ENCODE results near the gene NMUR1.

Gene NMUR1

GRCh38 chr2:231527091-231527395, 3.2 kb downstream of the NMUR1 start:
- no peak for DNase-seq

DNA sequence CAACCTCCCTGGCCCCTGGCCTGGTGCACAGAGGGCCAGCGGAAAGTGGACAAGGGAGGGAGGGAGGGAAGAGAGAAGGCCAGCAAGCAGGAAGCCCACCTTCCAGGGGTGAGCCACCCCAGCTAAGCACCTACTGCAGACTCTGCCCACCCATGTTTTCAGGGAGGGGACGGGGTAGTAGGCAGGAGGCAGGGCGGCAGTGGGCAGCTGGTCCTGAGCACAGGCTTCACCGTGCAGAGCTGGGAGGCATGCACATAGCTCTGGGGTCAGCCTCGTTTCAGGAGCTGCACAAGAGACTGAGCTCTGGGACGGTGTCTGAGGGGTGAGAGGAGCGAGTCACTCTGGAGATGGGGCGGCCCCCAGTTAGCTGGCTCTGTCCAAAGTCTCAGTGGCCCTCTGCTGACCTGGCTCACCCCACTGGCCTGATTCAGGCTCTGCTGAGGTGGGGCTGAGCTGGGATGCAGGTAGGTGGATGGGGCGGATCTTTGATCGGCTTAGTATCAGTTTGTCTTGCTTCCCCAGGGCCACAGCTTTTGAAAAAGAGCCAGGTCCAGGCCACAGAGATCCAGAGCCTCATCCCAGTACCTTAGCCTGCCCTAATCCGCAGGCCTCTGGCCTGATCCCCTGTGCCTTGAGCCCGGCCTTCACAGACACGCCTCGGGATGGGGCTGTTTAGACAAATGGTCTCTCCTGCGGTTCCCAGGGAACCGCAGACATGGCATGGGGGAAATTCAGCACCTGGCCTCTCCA, 3.7 kb downstream of the NMUR1 start:
- no peak for DNase-seq

DNA sequence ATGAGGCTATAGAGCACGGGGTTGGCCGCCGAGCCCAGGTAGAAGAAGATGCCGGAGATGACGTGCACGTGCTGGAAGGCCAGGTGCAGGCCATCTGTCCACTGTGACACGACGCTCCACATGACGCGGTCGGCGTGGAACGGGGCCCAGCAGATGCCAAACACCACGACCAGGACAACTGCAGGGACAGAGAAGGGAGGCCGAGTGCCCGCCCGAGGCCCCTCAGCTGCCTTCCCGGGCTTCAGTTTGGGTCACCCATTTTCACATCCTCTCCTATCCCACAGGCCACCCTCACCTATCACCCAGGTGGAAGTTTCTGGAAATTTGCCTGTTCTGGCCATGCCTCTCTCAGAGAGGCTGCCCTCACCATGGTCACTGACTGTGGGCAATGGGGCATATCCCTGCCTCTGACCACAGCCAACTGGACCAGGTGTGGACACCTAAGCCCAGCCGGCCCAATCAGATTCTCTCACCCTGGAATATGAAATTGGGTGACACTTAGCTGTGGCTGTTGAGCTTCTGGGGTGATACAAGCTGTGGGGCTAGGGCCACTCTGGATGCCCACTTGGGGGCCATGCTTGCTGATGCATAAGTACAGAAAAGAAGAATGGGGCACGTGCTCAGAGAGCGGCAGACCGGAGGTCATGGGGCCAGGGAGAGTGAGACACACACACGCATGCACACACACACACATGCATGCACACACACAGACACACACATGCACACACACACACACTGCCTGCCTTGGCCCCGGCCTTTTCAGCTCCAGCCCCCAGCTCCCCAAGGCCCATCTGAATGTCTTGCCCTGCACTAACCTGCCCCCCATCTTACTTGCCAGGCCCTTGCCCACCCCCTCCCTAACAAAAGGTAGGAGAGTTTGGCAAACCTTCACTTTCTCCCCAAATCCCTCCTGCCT, 4.7 kb downstream of the NMUR1 start:
- DNase-seq: no peak

GRCh38 chr2:231524477-231525247, 5.6 kb downstream of the NMUR1 start:
- DNase-seq: no peak

GRCh38 chr2:231523451-231524285, 6.6 kb downstream of the NMUR1 start:
- DNase-seq: no peak

DNA sequence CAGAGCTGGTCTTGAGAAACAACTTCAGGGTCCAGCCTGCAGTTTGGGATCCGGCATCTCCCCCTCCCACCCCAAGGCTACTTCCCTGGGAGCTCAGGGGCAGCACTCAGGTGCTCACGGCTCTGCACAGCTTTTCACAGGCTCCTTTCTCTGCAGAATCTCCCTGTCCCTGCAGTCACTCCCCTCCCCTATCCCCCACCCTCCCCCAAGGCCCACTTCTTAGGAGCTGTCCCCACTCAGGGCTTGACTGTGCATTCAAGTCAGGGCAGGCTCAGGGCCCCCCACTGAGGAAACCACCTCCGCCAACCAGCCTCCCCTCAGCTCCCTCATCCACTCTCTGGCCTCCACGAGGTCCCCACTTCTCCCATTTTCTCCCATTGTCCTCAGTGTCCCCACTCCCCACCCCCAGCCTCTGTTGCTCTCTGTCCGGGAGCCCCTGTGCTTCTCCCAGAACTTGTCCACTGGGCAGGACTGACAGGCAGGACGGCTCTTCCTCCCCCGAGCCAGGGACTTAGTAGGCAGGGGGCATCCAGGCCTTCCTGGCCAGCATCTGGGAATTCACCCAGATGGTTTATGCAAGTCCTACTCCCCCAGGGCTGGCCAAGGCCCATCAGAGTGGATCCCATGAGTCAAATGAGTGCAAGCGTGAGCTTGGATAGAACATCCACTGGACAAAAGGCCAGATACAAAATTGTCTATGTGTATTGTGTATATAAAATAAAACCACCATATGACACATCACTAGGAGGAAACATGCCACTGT, 7.6 kb downstream of the NMUR1 start:
- peak in 11 of 51 donors; percentile 14 to 42 (median 25) for DNase-seq

- DNase-seq: no peak
These were observed 8.8 kb downstream of the NMUR1 start for GRCh38 chr2:231521443-231521842.

GRCh38 chr2:231519975-231520555, 10.2 kb downstream of the NMUR1 start:
- no peak for DNase-seq

DNA sequence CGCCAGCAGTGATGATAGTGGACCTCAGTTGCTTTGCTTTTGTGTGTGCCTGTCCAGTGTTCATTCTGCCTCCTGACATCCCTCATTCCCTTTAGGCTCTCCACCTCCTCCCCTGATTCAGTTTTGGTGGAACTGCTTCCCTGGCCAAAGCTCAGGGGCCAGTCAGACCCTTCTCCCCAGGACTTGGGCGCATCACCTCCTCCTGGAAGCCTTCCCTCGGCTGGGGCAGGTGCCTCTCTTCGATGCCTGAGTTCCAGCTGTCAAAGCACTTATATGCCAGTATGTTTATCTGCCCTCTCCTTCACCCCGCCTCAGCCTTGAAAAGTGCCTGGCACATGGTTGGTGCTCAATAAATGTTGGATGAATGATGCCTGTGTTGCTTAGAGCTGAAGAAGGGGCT, 11.5 kb downstream of the NMUR1 start:
- no peak for DNase-seq

DNA sequence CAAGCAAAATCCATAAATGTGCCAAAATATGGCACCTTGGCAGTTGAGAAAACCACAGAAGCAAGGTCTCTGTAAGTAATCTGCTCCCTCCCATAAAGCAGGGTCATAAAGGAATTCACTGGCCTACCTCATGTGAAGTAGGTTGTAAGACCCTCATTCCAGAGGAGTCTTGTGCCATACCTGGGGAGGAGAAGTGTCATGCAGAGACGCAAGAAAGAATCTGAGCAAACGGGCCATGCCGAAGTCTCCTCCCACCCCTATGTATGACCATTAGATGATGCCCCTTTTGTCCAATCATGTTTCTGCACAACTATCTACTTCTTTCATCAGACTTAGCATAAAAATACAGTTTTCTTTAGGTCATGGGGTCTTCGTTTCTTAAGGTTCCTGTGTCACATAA, 14.6 kb downstream of the NMUR1 start:
- no peak for DNase-seq

- no peak for DNase-seq
These were observed 15.3 kb downstream of the NMUR1 start for GRCh38 chr2:231514951-231515297.

DNA sequence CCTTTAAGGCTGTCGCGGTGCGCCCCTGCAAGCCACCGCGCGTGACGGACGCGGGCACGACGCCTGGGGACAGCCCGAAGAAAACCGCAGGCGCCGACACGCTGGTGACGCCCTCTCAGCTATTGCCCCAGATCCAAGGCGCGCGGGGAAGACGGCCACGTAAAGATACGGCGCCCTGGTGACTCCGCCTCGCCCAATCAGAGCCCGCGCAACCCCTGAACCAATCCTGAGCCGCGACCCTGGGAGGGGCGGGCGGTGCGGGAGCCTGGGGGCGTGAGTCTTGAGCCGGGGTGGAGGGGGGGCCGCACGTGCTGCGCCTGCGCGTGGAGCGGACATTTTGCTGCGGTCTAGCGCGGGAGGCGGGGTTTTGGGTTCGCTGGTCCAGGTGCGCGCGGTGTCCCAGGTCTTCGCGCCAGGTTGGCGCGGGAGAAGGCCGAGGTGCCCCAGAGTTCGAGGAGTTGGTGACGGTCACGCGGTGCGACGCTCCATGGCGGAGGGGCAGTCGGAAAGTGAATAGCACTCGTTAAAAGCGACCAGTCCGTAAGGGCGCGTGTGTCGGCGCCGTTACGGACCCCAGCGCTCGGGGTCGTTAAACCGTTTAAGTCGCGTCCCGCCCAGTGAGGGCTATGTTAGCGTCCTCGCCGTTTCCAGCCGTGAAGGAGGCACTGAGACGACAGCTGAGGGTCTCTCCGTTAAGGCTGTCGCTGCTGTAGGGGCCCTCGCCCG, 15.9 kb downstream of the NMUR1 start:
- DNase-seq: peak; percentile 71 to 99 (median 95)

DNA sequence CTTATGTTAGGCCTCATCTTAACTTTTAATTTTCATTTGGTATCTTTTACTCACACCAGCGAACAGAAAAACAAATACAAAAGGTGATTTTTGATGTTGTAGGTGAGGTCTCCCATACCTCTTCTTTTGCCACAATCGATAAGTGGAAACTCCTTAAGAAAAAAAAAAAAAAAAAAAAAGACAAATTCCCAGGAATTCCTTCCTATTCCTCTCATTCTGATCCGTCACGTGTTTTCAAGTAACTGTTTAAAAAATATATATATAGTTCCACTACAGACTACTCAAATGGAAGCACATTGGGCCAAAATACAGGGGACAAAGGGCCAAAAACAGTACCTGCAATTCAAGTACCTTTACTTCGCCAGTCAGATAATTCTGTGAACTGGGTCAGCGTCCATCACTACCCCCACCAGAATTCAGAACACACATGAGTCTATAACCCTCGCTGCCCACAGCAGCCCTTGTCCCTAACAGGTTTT, 16.5 kb downstream of the NMUR1 start:
- DNase-seq: no peak

- peak in 24 of 51 donors; percentile 7 to 74 (median 34) for DNase-seq
These were observed 18.0 kb downstream of the NMUR1 start for GRCh38 chr2:231512222-231512621.

- no peak for DNase-seq
These were observed 26.5 kb downstream of the NMUR1 start for GRCh38 chr2:231503766-231504165.

DNA sequence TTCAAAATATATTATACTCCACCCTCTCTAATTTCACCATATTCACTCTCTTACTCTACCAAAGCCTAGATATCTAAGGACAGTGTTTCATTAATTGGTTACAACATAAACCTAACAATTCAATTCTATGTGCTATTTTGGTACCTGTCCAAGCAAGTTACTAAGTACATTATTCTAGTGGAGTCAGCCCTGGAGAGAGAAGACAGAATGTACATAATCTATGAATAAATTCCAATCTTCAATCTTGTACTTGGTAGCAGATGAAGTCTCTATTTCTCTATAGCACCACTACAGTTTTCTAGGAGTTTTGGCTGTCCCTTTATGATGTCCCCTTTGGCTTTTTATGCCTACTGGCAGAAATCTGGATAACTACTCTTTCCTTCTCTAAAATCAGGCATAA, 27.6 kb downstream of the NMUR1 start:
- DNase-seq: no peak

- no peak for DNase-seq
These were observed 32.6 kb downstream of the NMUR1 start for GRCh38 chr2:231497651-231498050.

- no peak for DNase-seq
These were observed 35.6 kb downstream of the NMUR1 start for GRCh38 chr2:231494669-231495068.

DNA sequence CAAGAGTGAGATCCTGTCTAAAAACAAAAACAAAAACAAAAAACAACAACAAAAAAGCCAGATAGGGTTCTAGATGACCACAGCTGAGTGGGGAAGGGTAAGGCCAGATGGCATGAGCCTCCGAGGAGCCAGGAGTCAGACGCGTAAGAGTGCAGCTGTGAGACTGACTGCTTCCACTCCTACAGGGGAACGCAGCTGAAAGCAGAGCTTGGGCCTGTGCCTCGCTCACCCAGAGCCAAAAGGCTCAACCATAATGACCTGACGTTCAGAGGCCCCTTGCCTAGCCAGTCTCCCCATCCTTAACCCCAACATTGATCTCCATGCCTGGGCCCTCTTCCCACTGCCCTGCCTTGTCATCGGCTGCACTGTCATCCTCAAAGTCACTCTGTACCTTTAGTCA, 39.4 kb downstream of the NMUR1 start:
- no peak for DNase-seq
